OCI-M2 (cell line): ENCODE measurements around the gene LRRC51.
A peak's percentile ranks its signal among the peaks of the same experiment; 100 is the strongest.
"Not testable (repeated sequence)": the region's sequence is repeated elsewhere in the genome, so short reads cannot be mapped to it uniquely, and the experiment has no call there.

Experiments
- DNase-seq: peaks from one replicate; lab custom pipeline; 2025; ENCODE audit not compliant: unreplicated experiment; lab: John Stamatoyannopoulos, UW

The LRRC51 gene

GRCh38 chr11:72103754-72104167 lies 23.1 kb downstream of the LRRC51 start:
- DNase-seq, result no peak

DNA sequence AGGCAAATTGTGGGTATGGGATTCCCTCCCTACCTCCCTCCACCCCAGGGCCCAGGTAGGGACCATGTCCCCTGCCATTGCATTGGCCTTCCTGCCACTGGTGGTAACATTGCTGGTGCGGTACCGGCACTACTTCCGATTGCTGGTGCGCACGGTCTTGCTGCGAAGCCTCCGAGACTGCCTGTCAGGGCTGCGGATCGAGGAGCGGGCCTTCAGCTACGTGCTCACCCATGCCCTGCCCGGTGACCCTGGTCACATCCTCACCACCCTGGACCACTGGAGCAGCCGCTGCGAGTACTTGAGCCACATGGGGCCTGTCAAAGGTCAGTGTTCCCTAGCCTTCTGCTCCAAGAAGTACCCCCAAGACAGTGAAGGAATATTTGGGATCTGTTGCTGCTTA lies 25.2 kb downstream of the LRRC51 start, which contains the start of gene TOMT:
TSS of gene TOMT (plus strand) at position 37 of the 400 bp plus-strand sequence. CDS start at position 65, 28 bp downstream.
- no peak for DNase-seq

DNA sequence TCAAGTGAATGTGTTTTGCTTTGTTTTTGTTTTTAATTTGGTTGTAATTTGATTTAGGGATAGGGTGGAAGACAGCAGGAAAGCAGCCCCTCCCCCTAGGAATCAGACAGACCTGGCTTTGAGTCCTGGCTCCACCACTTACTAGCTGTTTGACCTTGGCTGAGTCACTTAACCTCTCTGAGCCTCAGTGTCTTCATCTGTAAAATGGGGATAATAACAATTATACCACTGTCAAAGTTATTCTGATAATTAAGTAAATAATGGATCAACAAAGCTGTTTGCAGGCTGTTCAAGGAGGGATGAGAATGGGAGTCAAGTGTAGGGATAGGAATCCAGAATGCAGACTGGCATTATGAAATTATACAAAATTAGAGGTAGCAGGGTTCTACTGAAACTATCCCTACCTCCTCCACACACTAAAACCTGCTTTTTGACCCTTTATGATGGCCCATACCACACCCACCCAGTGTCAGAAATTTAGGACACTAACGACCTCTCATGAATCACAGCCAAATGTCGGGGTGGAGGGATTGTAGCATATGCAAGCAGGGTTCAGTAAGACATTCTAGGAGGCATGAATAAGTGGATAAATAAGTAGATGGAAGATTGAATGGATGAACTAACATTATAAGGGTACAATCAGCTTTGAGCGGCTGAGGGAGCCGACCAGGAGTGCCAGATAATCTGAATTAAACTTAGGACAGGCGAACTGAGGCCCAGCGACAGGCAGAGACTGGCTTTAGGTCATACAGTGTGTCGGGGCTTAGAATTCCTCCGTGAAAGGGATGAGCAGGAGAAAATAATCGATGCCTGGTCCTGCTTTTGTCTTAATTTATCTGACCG lies 30.9 kb downstream of the LRRC51 start:
- no peak for DNase-seq

DNA sequence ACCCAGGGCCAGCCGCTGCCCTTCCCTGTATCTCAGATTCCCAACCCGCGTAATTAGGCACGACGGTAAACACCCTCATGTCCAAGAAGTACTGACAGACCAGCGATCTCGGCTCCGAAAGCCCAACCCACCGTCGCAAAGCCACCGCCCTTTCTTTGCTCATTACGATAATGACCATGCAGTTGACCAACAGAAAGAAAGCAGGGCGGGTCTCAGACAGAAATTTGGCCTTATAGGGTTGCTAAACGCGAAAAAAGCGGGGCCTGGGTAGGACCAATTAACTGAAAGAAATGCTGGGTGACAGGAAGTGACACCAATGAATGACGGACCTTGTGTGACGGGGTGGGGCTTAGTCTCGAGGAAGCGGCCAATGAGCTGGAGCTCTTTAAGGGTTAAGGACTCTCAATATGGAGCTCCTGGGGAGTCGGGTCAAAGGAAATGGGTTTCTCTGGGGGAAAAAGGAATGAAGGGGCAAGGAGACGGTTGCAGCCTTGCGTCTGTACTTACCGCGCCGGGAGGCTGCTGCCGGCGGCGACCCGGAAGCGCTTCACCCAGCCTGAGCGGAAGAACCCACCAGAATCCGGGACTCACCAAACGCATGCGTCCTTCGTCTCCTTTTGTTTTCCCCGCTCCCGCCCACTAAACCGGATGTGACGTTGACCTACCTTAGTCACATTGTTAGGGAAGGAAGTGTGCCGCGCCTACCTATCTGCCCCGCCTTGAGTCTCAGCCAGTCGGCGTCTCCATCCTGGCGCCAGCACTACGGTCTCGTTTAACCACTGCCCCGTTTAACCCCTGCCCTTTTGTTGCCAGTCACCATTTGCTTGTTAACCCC lies 31.7 kb downstream of the LRRC51 start, which contains the start of gene ANAPC15:
TSS of gene ANAPC15 (minus strand) at position 553 of the 835 bp plus-strand sequence. CDS start 1,419 bp downstream, outside the sequence.
- DNase-seq, result peak; percentile 94

DNA sequence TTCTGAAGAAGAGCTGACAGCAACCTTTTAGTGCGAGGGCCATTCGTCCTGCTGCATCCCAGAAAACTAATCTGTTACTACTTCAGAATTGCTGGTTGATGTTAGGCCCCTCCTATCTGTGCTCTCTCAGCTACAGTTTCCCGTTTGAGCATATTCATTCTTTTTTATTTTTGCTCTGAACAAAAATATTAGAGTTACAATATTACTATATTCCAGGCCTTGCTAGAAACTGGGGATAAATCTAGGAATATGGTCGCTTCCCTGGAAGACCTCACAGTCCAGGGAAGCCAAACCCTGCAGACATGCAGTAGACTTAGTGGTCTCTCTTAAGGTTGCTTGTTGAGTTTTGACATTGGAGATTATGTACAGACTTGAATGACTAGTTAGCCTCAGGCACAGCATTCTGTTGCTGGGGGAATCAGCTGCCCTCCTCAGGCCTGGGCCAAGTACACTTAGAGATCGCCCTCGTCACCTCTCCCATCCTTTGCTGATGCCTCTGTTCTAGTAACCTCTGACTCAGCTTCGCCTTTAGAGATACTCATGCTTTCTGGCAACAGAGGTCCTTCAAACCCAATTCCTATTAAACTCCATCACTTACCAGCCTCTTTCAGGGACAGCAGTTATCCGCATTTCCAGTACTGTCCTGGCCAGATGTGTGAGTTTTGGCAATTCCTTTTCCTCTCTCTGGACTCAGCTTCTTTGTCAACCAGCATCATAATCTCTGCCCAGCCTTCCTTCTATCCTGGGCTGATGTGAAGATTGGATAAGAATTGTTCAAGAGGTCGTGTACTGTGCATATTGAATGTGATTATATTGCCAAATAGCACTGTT lies 32.5 kb downstream of the LRRC51 start:
- no peak for DNase-seq

GRCh38 chr11:72114570-72114969 lies 33.9 kb downstream of the LRRC51 start:
- no peak for DNase-seq

DNA sequence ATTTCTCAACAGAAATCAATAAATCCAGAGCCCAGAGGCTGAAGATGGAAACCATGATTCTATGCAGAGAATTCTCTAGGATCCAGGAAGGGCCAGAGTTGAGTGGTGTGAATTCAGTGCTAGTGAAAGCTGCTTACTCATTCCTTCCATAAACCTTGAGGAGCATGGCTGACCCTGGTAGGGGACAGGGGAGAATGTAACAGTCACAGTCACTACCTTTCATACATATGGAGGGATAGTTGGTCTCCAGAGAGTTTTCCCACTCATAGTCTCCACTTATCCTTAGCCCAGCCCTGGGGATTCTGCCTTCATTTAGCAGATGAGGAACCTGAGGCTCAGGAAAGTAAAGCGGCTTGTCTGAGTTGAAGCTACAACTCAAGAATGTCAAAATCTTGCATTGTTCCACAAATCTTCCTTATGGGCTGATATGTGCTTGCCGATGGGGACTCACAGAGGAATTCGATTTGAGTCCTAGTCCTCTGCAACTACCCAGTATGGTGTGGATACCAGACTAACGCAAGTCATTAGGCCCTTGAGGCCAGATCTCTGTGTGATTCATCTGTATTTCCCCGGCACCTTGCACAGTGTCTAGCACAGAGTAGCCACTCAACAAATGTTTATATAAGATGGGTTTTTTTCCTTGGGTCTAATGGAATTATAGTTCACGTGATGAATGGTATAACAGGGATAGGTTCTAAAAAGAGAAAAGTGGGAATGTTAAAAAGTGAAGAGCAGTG lies 35.5 kb downstream of the LRRC51 start:
- no peak for DNase-seq

DNA sequence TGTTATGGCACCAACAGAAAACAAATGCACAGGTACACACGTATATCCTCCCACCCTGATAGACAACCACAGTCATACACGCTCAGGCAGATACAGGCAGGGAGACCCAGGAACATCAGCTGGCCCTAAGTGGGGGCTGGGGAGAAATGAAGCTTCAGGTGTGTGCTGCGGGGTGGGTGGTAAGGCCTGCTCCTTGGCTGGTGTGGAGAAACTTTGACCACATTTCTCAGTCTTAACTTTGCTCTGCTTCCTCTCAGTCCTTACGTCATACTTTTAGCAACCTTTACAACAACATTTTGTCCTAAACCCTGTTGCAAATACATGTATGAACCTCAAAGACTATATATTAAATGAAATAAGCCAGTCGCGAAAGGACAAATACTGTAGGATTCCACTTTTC lies 38.5 kb downstream of the LRRC51 start:
- no peak for DNase-seq

DNA sequence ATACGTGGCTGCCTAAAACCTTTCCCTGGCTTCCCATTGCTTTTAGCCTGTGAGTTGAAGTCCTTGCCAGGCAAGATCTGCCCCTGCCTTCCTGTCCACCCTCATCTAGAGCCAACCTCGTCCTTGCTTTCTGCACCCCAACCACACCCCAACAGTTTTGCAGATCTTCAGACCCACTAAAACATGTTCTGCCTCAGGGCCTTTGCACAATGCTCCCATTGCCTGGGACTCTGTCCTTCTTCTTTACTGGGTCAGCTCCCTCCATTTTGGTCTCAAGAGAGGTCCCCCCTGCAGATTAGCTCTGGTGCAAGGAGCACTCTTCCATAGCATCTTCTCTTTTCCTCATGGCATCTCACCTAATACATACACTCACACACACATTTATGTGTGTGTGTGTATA lies 40.3 kb downstream of the LRRC51 start:
- no peak for DNase-seq

DNA sequence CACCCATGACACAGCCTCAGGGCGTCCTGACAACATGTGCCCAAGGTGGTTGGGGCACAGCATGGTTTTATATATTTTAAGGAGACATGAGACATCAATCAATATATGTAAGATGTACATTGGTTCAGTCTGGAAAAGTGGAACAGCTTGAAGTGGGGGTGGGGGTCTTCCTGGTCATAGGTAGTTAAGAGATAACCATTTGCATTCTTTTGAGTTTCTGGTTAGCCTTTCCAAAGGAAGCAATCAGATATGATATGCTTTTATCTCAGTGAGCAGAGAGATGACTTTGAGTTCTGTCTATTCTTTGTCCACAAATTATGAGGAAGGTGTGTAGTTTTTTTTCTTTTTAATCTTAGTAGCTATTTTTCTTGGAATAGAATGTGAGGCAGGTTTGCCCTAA lies 42.0 kb downstream of the LRRC51 start:
- DNase-seq, result no peak

DNA sequence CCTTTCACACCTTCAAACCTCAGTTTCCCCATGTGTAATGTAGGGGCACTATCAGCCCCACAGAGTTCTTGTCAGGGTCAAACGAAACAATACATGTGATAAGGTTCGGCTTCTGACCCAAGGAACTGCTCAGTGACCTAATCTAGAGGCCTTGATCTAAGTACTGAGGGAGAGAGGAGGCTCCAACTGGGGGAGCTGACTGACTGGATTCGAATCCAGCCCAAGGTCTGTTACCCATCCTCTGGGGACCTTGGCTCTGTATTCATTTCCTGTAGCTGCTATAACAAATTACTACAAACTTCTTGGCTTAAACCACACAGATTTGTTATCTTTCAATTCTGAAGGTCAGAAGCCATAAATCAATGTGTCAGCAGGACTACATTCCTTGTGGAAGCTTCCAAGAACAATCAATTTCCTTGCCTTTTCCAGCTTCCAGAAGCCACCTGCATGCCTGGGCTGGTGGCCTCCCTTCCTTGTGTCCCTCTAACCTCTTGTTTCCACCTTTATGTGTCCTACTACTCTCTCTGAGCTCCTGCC lies 42.5 kb downstream of the LRRC51 start:
- DNase-seq, result no peak

GRCh38 chr11:72124046-72124445 lies 43.4 kb downstream of the LRRC51 start:
- DNase-seq, result no peak

GRCh38 chr11:72125956-72126355 lies 45.3 kb downstream of the LRRC51 start:
- DNase-seq, result no peak

DNA sequence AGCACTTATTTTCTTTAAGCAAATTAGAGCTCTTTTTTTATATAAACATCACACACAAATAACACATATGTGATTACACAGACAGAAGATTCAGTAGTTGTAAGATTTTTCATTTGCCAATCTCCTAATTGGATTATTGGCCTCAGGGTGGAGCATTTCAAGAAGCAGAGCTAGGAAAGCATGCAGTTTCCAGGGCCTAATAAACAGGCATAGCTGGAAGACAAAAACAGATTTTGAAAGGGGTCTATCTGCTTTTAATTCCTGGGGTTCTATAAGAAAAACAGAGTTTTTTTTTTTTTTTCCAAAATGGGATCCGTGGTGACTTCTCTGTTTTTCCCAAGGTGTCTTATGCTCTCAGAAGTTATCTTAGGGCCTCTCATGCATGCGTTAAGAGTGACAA lies 47.3 kb downstream of the LRRC51 start:
- DNase-seq, result no peak

- no peak for DNase-seq
These were observed 48.7 kb downstream of the LRRC51 start for GRCh38 chr11:72129381-72129780.

DNA sequence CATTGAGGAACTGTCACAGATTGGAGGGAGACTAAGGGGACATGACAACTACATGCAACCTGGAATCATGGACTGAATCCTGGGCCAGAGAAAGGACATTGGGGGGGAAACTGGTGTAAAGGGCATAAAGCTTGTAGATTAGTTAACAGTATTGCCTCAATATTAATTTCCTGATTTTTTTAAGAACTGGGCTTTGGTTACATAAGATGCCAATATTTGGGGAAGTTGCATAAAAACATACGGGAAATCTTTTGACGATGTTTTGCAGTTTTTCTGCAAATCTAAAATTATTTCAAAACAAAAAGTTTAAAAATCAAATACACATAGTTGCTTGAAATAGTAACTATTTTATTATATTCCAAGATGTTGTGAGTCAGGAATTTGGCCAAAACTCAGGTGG lies 52.0 kb downstream of the LRRC51 start:
- DNase-seq, result no peak

DNA sequence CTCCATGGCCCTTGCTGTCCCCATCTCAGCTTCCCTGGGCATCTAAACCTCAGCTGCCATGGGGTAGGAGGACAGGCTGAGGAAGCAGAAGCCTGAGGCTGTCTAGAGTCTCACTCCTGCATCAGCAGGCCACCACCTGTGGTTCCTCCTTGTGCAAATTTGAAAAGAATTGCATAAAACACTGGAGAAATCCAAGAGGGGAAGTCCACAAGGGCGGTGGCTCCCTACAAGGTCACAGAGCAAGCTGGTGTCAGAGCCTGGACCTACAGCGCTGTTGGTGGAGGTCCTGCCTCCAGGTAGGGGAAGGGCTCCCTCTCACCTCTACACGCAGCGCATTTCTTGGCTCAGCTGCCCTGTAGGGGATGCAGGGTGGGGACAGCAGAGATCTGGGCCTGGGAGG lies 54.8 kb downstream of the LRRC51 start, which contains the start of gene FOLR3:
TSS of gene FOLR3 (plus strand) at position 253 of the 400 bp plus-strand sequence. CDS start 228 bp downstream, outside the sequence.
- not testable (repeated sequence) for DNase-seq

- DNase-seq, result no peak
These were observed 55.4 kb downstream of the LRRC51 start for GRCh38 chr11:72135891-72136683.

DNA sequence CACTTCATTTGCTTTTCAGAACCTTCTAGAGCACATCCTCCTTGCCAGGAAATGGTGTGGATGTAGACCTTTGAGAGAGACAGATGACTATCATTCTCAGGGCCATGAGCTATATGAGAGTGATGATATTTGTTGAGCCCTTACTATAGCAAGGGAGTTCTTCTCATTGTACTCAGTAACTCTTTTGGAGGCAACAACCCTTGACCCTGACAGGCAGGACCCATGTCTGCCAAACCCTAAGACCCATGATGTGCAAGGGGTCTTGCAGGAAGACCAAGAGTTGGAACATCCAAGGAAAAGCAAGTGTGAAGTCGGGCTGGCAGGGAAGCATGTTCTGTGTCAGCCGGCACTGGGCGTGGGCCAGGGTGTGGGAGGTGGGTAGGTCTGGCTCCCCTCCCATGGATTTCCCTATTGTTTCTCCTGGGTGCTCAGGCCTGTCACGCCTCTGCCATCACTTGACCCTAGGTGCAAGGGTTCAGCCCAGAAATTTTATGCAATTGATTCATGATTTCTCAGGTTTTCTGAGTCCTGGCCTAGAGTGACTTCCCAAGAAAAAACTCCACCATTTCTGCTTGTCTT lies 56.1 kb downstream of the LRRC51 start:
- no peak for DNase-seq
